KBM-7 (cell line): ENCODE measurements around the gene SLC17A8.

Experiments
- DNase-seq: peaks from one replicate; pipeline ENCODE4 v3.0.0-alpha.2; 2015
- in situ Hi-C: fragments of 300-500 bp; cut with MboI; formaldehyde crosslinking; loops from 2 replicates; pipeline ENCODE4 v1.14.3; 2020; ENCODE audit warnings: low sequenced_read_pairs, low pct_unique_long_range_greater_than_20kb, mixed read lengths

Gene SLC17A8

DNA sequence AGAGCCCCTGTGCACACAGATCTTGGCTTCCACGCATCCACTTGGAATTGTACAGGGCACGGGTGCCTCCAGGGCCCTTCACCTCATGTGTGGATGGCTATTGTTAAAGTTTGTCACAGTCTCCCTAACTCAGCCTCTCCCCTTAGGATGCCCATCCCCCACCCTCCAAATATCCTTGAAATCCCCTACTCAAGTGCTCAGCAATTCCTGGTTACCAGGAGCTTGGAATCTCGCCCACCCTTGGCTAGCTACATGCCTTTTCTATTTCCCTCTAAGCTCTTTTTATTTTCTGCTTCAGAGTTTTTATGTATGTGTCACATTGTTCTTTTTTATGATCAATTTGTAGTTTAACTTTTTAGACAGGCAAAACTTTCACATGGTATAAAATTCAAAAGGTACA lies 103.8 kb downstream of the SLC17A8 start:
- no peak for DNase-seq
- in situ Hi-C loops: no loop called here

DNA sequence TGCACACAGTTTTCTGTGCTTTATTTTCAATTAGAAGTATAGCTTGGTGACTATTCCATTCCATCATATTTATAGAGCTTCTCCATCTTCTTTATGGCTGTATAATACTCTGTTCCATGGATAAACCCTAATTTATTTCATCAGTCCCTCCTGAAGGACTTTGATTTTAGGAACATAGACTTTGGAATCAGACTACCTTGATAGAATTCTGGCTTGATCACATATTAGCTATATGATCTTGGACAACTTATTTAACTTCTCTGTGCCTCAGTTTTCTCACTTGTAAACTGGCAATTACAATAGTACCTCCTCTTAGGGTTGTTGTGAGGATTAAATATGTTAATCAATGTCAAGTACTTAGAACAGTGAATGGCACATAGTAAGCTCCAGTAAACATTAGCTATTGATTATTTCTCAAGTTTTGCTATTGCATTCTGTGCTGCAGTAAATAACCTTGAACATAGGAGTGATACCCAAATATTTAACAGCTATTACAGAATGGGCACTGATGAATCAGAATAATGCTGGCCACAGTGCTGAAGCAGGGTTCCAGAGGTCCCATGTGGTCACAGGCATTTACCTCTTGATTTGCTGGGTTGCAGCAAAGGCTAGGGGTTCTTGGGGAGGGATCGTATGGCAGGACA lies 104.6 kb downstream of the SLC17A8 start:
- DNase-seq: no peak
- in situ Hi-C loops: no loop called here

DNA sequence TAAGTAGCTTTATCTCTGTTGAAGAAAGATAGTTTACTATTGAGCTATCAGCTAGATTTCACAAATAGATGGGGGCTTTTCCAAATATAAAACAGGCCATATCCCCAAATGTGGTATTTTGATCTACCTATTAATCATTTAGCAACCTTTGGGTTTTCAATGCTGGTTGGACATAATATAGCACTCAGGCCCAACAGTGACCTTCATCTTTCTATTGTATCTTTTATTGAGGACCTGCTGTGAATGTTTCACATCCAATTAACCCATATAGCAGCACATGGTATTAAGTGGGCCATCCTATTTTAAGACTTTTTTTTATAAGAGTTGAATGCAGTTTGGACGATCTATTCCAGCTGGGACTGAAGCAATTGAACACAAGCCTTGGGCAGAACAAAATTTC lies 106.8 kb downstream of the SLC17A8 start:
- in situ Hi-C loops: no loop called here

DNA sequence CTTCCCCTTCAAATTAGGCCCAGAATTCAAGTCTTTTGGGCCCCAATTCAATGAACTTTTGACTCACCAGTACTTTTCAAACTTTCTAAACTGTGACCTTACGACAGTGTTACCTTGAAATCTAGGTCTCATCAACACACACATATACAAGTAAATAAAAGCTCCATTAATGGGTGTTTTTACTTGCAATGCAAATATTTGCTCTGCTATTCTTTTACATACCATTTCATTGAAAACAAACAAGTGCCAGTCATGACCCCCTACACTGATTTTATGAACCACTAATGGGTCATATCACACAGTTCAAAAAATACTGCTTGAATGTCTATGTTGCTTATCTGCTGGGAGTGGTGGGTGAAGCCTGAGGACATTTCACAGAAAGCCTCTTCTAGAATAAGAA lies 107.7 kb downstream of the SLC17A8 start:
- no peak for DNase-seq
- in situ Hi-C loops: no loop called here

More for the DNA sequence above, 106.8 kb downstream of the SLC17A8 start:
- DNase-seq: no peak

DNA sequence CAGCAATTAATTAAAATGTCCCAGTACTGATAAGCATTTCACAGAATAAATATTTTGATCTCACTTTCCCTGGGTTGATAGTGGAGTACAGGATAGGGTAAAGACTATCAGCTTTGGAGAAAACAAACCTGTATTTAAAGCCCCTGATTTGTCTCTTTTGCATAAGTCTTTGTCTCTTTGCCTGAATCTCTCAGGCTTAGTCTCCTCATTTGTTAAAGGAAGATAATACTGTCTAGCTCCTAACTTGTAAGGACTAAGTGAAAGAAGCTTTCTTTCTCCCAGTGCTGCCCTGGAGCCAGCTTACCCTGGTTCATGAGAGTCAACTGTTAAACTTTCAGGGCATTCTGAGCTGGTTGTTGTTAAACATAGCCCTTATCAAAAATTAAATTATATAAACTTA lies 111.3 kb downstream of the SLC17A8 start:
- in situ Hi-C loops: no loop called here
- DNase-seq: no peak
